ENCODE data around the gene TADA2A. TPM values are rescaled to one million over a fixed set of nuclear protein-coding genes. Genes with fewer than 3 reads are reported as not detected.

The TADA2A gene
- total RNA-seq, 2 donors from 2014 or later, result 26.9 to 31.6 TPM

GRCh38 chr17:37483311-37484039, 76.8 kb downstream of the TADA2A start:
- no peak overlapping the region for H3K9ac ChIP-seq (ENCODE audit: extremely low read depth, low read length, poor library complexity, severe bottlenecking)
- H3K27me3 ChIP-seq (ENCODE audit: control insufficient read depth, insufficient read depth, low read length, poor library complexity, severe bottlenecking), result peaks cover 6% of the 10 kb centered on the region
- Mint-ChIP-seq H3K27me3 (ENCODE audit: insufficient read depth) (peaks cover 25% of the 10 kb centered on the region), H3K9me3 (no peaks in the 10 kb centered on the region), H3K4me1 (peaks cover 37% of the 10 kb centered on the region), H3K4me3 (no peak overlapping the region), H3K27ac (no peak overlapping the region), H3K36me3 (ENCODE audit: low read depth) (peaks cover 14% of the 10 kb centered on the region)
- H3K4me1 ChIP-seq (ENCODE audit: control insufficient read depth, insufficient read depth, low read length), result peaks cover 9% of the 10 kb centered on the region
- DNase-seq, result no peak
- H3K9me3 ChIP-seq (ENCODE audit: control insufficient read depth, low read length), result no peaks in the 10 kb centered on the region
- 86% methylated on average over 5 of the region's 5 CpGs for WGBS, 2 experiments (ENCODE audit: insufficient coverage in 1 of 2, insufficient read length in 1 of 2)
- H3K27ac ChIP-seq (ENCODE audit: low read depth, low read length), result no peak overlapping the region
- H3K36me3 ChIP-seq (ENCODE audit: control insufficient read depth, insufficient read depth, low read length), result peaks cover 21% of the 10 kb centered on the region
- H3K4me3 ChIP-seq (ENCODE audit: low read length), result no peak overlapping the region
- TF ChIP-seq, protein P1, sequence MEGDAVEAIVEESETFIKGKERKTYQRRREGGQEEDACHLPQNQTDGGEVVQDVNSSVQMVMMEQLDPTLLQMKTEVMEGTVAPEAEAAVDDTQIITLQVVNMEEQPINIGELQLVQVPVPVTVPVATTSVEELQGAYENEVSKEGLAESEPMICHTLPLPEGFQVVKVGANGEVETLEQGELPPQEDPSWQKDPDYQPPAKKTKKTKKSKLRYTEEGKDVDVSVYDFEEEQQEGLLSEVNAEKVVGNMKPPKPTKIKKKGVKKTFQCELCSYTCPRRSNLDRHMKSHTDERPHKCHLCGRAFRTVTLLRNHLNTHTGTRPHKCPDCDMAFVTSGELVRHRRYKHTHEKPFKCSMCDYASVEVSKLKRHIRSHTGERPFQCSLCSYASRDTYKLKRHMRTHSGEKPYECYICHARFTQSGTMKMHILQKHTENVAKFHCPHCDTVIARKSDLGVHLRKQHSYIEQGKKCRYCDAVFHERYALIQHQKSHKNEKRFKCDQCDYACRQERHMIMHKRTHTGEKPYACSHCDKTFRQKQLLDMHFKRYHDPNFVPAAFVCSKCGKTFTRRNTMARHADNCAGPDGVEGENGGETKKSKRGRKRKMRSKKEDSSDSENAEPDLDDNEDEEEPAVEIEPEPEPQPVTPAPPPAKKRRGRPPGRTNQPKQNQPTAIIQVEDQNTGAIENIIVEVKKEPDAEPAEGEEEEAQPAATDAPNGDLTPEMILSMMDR (conservative IDR thresholded peaks at IDR 0.05), result no peak

DNA sequence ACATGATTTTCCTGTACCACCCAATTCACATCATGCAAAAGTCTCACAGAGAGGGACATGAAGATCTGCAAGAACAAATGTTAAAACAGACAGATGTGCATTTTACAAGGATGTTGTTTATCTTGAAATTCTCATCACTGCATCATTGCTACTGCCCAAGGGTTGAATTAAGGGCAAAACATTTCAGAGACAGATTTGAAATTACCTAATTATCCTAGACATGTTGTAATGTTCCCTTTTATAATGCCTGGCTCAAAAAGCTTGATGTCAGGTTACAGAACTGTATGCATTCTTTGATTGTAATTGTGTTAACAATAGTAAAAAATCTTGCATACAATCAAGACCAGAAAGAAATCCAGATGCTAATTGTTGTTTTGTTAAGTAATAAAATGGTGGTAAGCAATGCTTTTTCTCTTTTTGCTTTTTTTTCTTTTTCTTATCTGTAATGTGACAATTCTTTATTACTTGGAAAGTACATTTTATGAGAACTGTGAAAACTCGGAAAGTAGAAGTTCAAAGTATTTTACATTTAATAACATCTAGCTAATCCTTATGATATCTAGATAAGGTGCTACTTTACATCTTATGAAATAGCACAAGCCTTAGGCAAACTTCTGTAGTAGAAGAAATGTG, 79.4 kb downstream of the TADA2A start:
- Histone ChIP-seq H3K27ac (ENCODE audit: low read depth, low read length) (no peak overlapping the region), H3K9ac (ENCODE audit: extremely low read depth, low read length, poor library complexity, severe bottlenecking) (no peak overlapping the region), H3K36me3 (ENCODE audit: control insufficient read depth, insufficient read depth, low read length) (no peaks in the 10 kb centered on the region), H3K4me1 (ENCODE audit: control insufficient read depth, insufficient read depth, low read length) (peaks cover 10% of the 10 kb centered on the region), H3K27me3 (ENCODE audit: control insufficient read depth, insufficient read depth, low read length, poor library complexity, severe bottlenecking) (peaks cover 8% of the 10 kb centered on the region), H3K9me3 (ENCODE audit: control insufficient read depth, low read length) (no peaks in the 10 kb centered on the region), H3K4me3 (ENCODE audit: low read length) (no peak overlapping the region)
- peaks cover 34% of the 10 kb centered on the region for H3K27me3 Mint-ChIP-seq (ENCODE audit: insufficient read depth)
- no peak for DNase-seq
- H3K27ac Mint-ChIP-seq, result no peak overlapping the region
- no peak overlapping the region for H3K4me3 Mint-ChIP-seq
- TF ChIP-seq, protein P1 (conservative IDR thresholded peaks at IDR 0.05), result no peak
- H3K9me3 Mint-ChIP-seq, result no peaks in the 10 kb centered on the region
- no CpG with 5 or more reads among the region's 1 CpG for WGBS, 2 experiments (ENCODE audit: insufficient coverage in 1 of 2, insufficient read length in 1 of 2)
- H3K4me1 Mint-ChIP-seq, result peaks cover 37% of the 10 kb centered on the region
- no peaks in the 10 kb centered on the region for H3K36me3 Mint-ChIP-seq (ENCODE audit: low read depth)

DNA sequence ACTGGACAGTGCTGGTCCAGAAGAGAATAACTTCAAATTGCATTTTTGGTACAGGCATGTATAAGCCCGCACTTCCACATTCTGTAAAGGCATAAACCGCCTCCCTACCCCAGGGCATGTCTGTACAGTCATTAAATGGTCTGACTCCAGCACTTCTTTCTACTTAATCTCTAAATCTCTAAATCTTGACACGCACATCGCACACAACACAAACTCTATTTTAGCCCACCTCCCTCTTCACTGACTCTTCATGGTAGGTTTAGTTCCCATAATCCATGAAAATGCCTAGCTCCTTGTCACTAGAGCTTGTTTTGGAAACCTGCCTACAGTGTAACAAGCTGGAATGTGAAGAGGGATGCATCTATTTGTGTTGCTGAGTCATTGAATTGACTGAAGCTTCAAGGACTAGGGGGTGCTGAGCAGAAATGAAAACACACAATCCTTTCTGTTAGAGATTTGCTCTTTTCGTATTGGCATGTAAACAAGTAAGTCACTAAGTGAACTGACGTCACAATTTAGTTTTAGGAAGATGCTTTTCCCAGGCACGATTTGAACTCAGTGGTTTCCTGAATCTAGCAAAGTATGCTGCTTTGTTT, 81.4 kb downstream of the TADA2A start:
- TF ChIP-seq, protein P1 (conservative IDR thresholded peaks at IDR 0.05), result no peak
- peaks cover 25% of the 10 kb centered on the region for H3K4me1 Mint-ChIP-seq
- Histone ChIP-seq H3K36me3 (ENCODE audit: control insufficient read depth, insufficient read depth, low read length) (peaks cover 8% of the 10 kb centered on the region), H3K27me3 (ENCODE audit: control insufficient read depth, insufficient read depth, low read length, poor library complexity, severe bottlenecking) (peaks cover 8% of the 10 kb centered on the region), H3K4me1 (ENCODE audit: control insufficient read depth, insufficient read depth, low read length) (peaks cover 7% of the 10 kb centered on the region), H3K4me3 (ENCODE audit: low read length) (peak overlapping the region; percentile 88), H3K9me3 (ENCODE audit: control insufficient read depth, low read length) (peaks cover 6% of the 10 kb centered on the region), H3K9ac (ENCODE audit: extremely low read depth, low read length, poor library complexity, severe bottlenecking) (peak overlapping the region; percentile 62), H3K27ac (ENCODE audit: low read depth, low read length) (no peak overlapping the region)
- DNase-seq, result peak; percentile 58
- peak overlapping the region; percentile 93 for H3K27ac Mint-ChIP-seq
- no peaks in the 10 kb centered on the region for H3K9me3 Mint-ChIP-seq
- H3K4me3 Mint-ChIP-seq, result peak overlapping the region; percentile 71
- 49 to 57% methylated on average over 7 of the region's 7 CpGs for WGBS, 2 experiments (ENCODE audit: insufficient coverage in 1 of 2, insufficient read length in 1 of 2)
- H3K36me3 Mint-ChIP-seq (ENCODE audit: low read depth), result no peaks in the 10 kb centered on the region
- peaks cover 38% of the 10 kb centered on the region for H3K27me3 Mint-ChIP-seq (ENCODE audit: insufficient read depth)
